NCI-H1694 (cell line): Measurements from ENCODE around the gene BUD23.
"Not testable (repeated sequence)": the region's sequence is repeated elsewhere in the genome, so short reads cannot be mapped to it uniquely, and the experiment has no call there.

Source experiments
- DNase-seq: peaks from one replicate; lab custom pipeline; 2025; lab: John Stamatoyannopoulos, UW

Gene BUD23

GRCh38 chr7:73683056-73683787 is at the start of gene BUD23, which contains the start of gene DNAJC30:
TSS of gene BUD23 (plus strand) at chr7:73683597. CDS start at chr7:73683626, 29 bp downstream.
TSS of gene DNAJC30 (minus strand) at chr7:73683453. CDS start at chr7:73683423, 30 bp downstream.
- peak; percentile 93 for DNase-seq

- no peak for DNase-seq
Measured at GRCh38 chr7:73633844-73634243, 49.6 kb upstream of the BUD23 start.

GRCh38 chr7:73635428-73636200 is 47.8 kb upstream of the BUD23 start:
- DNase-seq, result no peak

GRCh38 chr7:73638911-73639310 is 44.5 kb upstream of the BUD23 start:
- no peak for DNase-seq

GRCh38 chr7:73642834-73643233 is 40.6 kb upstream of the BUD23 start:
- DNase-seq, result no peak

GRCh38 chr7:73644688-73645286 is 38.6 kb upstream of the BUD23 start:
- no peak for DNase-seq

GRCh38 chr7:73645643-73646174 is 37.7 kb upstream of the BUD23 start:
- DNase-seq, result no peak

- DNase-seq, result no peak
Measured at GRCh38 chr7:73646785-73647724, 36.3 kb upstream of the BUD23 start.

GRCh38 chr7:73647725-73648592 is 35.4 kb upstream of the BUD23 start:
- DNase-seq, result peak; percentile 11

- DNase-seq, result no peak
Measured at GRCh38 chr7:73648593-73649332, 34.6 kb upstream of the BUD23 start.

GRCh38 chr7:73649576-73649975 is 33.8 kb upstream of the BUD23 start:
- no peak for DNase-seq

GRCh38 chr7:73650524-73650923 is 32.9 kb upstream of the BUD23 start:
- no peak for DNase-seq

- no peak for DNase-seq
Measured at GRCh38 chr7:73652541-73652949, 30.9 kb upstream of the BUD23 start.

- DNase-seq, result not testable (repeated sequence)
Measured at GRCh38 chr7:73655309-73655708, 28.1 kb upstream of the BUD23 start.

GRCh38 chr7:73659983-73660382 is 23.4 kb upstream of the BUD23 start:
- no peak for DNase-seq

GRCh38 chr7:73660594-73660993 is 22.8 kb upstream of the BUD23 start:
- not testable (repeated sequence) for DNase-seq

- no peak for DNase-seq
Measured at GRCh38 chr7:73663033-73663432, 20.4 kb upstream of the BUD23 start.

GRCh38 chr7:73667344-73668102 is 15.9 kb upstream of the BUD23 start, which contains the start of gene VPS37D:
TSS of gene VPS37D (plus strand) at chr7:73667831. CDS start at chr7:73667959, 128 bp downstream.
- peak; percentile 80 for DNase-seq
